RWPE2 (cell line): ENCODE results near the gene NRG2.
A peak's percentile ranks its signal among the peaks of the same experiment; 100 is the strongest.

Experiments used
- ATAC-seq: fragments of 200-7000 bp; cut with Tn5 transposase; 3 replicates; pipeline ENCODE4 v1.9.1; 2021; ENCODE audit warnings: low read depth
- DNase-seq: peaks from one replicate; pipeline ENCODE4 v3.0.0-alpha.2; 2020; ENCODE audit warnings: low spot score
- H3K27ac ChIP-seq: fragments of 450-650 bp; 2 replicates; pipeline ENCODE4 v1.5.1; 2017; ENCODE audit warnings: mild to moderate bottlenecking; ENCODE audit not compliant: poor library complexity, severe bottlenecking
- H3K27me3 ChIP-seq: fragments of 250-450 bp; sonication (Bioruptor Pico); 2 replicates; pipeline ENCODE4 v1.5.1; 2021; ENCODE audit warnings: mild to moderate bottlenecking, moderate library complexity; ENCODE audit not compliant: insufficient read depth, poor library complexity, severe bottlenecking
- H3K36me3 ChIP-seq: fragments of 250-450 bp; sonication (Bioruptor Pico); 2 replicates; pipeline ENCODE4 v1.5.1; 2020; ENCODE audit warnings: low read depth, mild to moderate bottlenecking, moderate library complexity
- H3K4me1 ChIP-seq: fragments of 250-450 bp; sonication (Bioruptor Pico); 2 replicates; pipeline ENCODE4 v1.5.1; 2021; ENCODE audit warnings: mild to moderate bottlenecking, moderate library complexity; ENCODE audit not compliant: insufficient read depth, poor library complexity, severe bottlenecking
- H3K4me3 ChIP-seq: fragments of 250-450 bp; sonication (Bioruptor Pico); 2 replicates; pipeline ENCODE4 v1.5.1; 2021; ENCODE audit warnings: mild to moderate bottlenecking, moderate library complexity; ENCODE audit not compliant: severe bottlenecking
- H3K9me3 ChIP-seq: fragments of 250-450 bp; sonication (Bioruptor Pico); 2 replicates; pipeline ENCODE4 v1.5.1; 2021; ENCODE audit warnings: mild to moderate bottlenecking, moderate library complexity; ENCODE audit not compliant: severe bottlenecking
- CTCF ChIP-seq: fragments of 450-650 bp; IDR thresholded peaks from one replicate; pipeline ENCODE4 v1.5.1; 2017; ENCODE audit warnings: mild to moderate bottlenecking, moderate library complexity; ENCODE audit not compliant: poor library complexity, severe bottlenecking

The NRG2 gene

GRCh38 chr5:139974661-139975060 is 68.4 kb downstream of the NRG2 start:
- H3K4me1 ChIP-seq = no peaks in the 10 kb centered on the region
- H3K4me3 ChIP-seq = no peak overlapping the region
- H3K9me3 ChIP-seq = no peaks in the 10 kb centered on the region
- H3K27ac ChIP-seq = no peak overlapping the region
- no peaks in the 10 kb centered on the region for H3K27me3 ChIP-seq
- ATAC-seq = peak; percentile 44; the same call in 2 of the 3 replicates
- no peak for DNase-seq
- TF ChIP-seq CTCF = no peak
- H3K36me3 ChIP-seq = no peaks in the 10 kb centered on the region

- Histone ChIP-seq H3K9me3 (no peaks in the 10 kb centered on the region), H3K27ac (no peak overlapping the region), H3K36me3 (no peaks in the 10 kb centered on the region), H3K4me1 (no peaks in the 10 kb centered on the region), H3K27me3 (no peaks in the 10 kb centered on the region), H3K4me3 (no peak overlapping the region)
- DNase-seq (no peak), ATAC-seq (no peak)
- no peak for TF ChIP-seq CTCF
Measured at GRCh38 chr5:139971202-139971725, 71.8 kb downstream of the NRG2 start.

GRCh38 chr5:139969318-139969717 is 73.8 kb downstream of the NRG2 start:
- H3K9me3 ChIP-seq = no peaks in the 10 kb centered on the region
- H3K27ac ChIP-seq = no peak overlapping the region
- H3K4me1 ChIP-seq = no peaks in the 10 kb centered on the region
- no peaks in the 10 kb centered on the region for H3K36me3 ChIP-seq
- no peak for DNase-seq
- no peaks in the 10 kb centered on the region for H3K27me3 ChIP-seq
- TF ChIP-seq CTCF = no peak
- no peak for ATAC-seq
- H3K4me3 ChIP-seq = no peak overlapping the region

- ATAC-seq = peak; percentile 97
- Histone ChIP-seq H3K9me3 (no peaks in the 10 kb centered on the region), H3K4me1 (no peaks in the 10 kb centered on the region), H3K36me3 (no peaks in the 10 kb centered on the region), H3K27me3 (no peaks in the 10 kb centered on the region), H3K27ac (no peak overlapping the region), H3K4me3 (no peak overlapping the region)
- peak; percentile 99 for TF ChIP-seq CTCF
- peak; percentile 90 for DNase-seq
Measured at GRCh38 chr5:139968547-139969261, 74.4 kb downstream of the NRG2 start.

- TF ChIP-seq CTCF = no peak
- H3K36me3 ChIP-seq = no peaks in the 10 kb centered on the region
Measured at GRCh38 chr5:139967353-139967752, 75.7 kb downstream of the NRG2 start.

More at GRCh38 chr5:139967353-139967752, 75.7 kb downstream of the NRG2 start:
- no peak overlapping the region for H3K27ac ChIP-seq
- DNase-seq (no peak), ATAC-seq (no peak)
- no peaks in the 10 kb centered on the region for H3K4me1 ChIP-seq
- H3K9me3 ChIP-seq = no peaks in the 10 kb centered on the region
- H3K4me3 ChIP-seq = no peak overlapping the region
- no peaks in the 10 kb centered on the region for H3K27me3 ChIP-seq
